Stomach smooth muscle (tissue), 2 donors: Measurements from ENCODE around the gene MYO1B.

ENCODE experiments used
- H3K27ac ChIP-seq: one replicate; pipeline ENCODE4 v1.7.0; 2013; ENCODE audit warnings: mild to moderate bottlenecking, low read length, inconsistent platforms
- H3K27me3 ChIP-seq, 2 donors: one replicate each; pipeline ENCODE4 v1.7.0; 2013; ENCODE audit warnings: low read length in 2 of 2; ENCODE audit not compliant: insufficient read depth in 2 of 2, control insufficient read depth in 1 of 2
- H3K36me3 ChIP-seq, 2 donors: one replicate each; pipeline ENCODE4 v1.7.0; 2013; ENCODE audit warnings: low read length in 2 of 2; ENCODE audit not compliant: control insufficient read depth in 2 of 2, insufficient read depth in 2 of 2
- H3K4me1 ChIP-seq: one replicate; pipeline ENCODE4 v1.7.0; 2013; ENCODE audit warnings: low read length; ENCODE audit not compliant: control insufficient read depth, insufficient read depth
- H3K4me3 ChIP-seq, 2 donors: one replicate each; pipeline ENCODE4 v1.7.0; 2013; ENCODE audit warnings: low read length in 2 of 2
- H3K9ac ChIP-seq, 2 donors: one replicate each; pipeline ENCODE4 v1.7.0; 2013; ENCODE audit warnings: low read length in 2 of 2, mild to moderate bottlenecking in 1 of 2
- H3K9me3 ChIP-seq, 2 donors: one replicate each; pipeline ENCODE4 v1.7.0; 2013; ENCODE audit warnings: low read length in 2 of 2; ENCODE audit not compliant: control insufficient read depth in 2 of 2
- donor health status: healthy.
- donor health status: Pancreatic carcinoma.

Gene MYO1B

GRCh38 chr2:191225690-191226089 is 19.5 kb upstream of the MYO1B start:
- Histone ChIP-seq H3K9ac (no peak overlapping the region), H3K4me1 (no peaks in the 10 kb centered on the region), H3K36me3 (no peaks in the 10 kb centered on the region), H3K27me3 (no peaks in the 10 kb centered on the region), H3K4me3 (no peak overlapping the region), H3K9me3 (no peaks in the 10 kb centered on the region), H3K27ac (no peak overlapping the region)

- H3K4me3 ChIP-seq: no peak overlapping the region
- no peaks in the 10 kb centered on the region for H3K27me3 ChIP-seq
- no peak overlapping the region for H3K27ac ChIP-seq
- H3K36me3 ChIP-seq: no peaks in the 10 kb centered on the region
- H3K9me3 ChIP-seq: no peaks in the 10 kb centered on the region
- no peak overlapping the region for H3K9ac ChIP-seq
- no peaks in the 10 kb centered on the region for H3K4me1 ChIP-seq
Measured at GRCh38 chr2:191226196-191226595, 19.0 kb upstream of the MYO1B start.

- Histone ChIP-seq H3K27me3 (no peaks in the 10 kb centered on the region), H3K36me3 (no peaks in the 10 kb centered on the region), H3K9me3 (no peaks in the 10 kb centered on the region), H3K9ac (no peak overlapping the region), H3K4me1 (no peaks in the 10 kb centered on the region), H3K4me3 (no peak overlapping the region), H3K27ac (no peak overlapping the region)
Measured at GRCh38 chr2:191228333-191228732, 16.9 kb upstream of the MYO1B start.

- Histone ChIP-seq H3K27me3 (no peaks in the 10 kb centered on the region), H3K9ac (no peak overlapping the region), H3K4me3 (no peak overlapping the region), H3K4me1 (no peaks in the 10 kb centered on the region), H3K27ac (no peak overlapping the region), H3K9me3 (no peaks in the 10 kb centered on the region), H3K36me3 (no peaks in the 10 kb centered on the region)
Measured at GRCh38 chr2:191228861-191229260, 16.3 kb upstream of the MYO1B start.

- no peak overlapping the region for H3K4me3 ChIP-seq
- no peak overlapping the region for H3K9ac ChIP-seq
- H3K27ac ChIP-seq: no peak overlapping the region
- H3K27me3 ChIP-seq: no peaks in the 10 kb centered on the region
- no peaks in the 10 kb centered on the region for H3K4me1 ChIP-seq
- H3K9me3 ChIP-seq: no peaks in the 10 kb centered on the region
- no peaks in the 10 kb centered on the region for H3K36me3 ChIP-seq
Measured at GRCh38 chr2:191230174-191230573, 15.0 kb upstream of the MYO1B start.

GRCh38 chr2:191231995-191232394 is 13.2 kb upstream of the MYO1B start:
- Histone ChIP-seq H3K27ac (no peak overlapping the region), H3K9ac (no peak overlapping the region), H3K9me3 (peaks cover 0 to under 1% of the 10 kb centered on the region in 2 donors), H3K27me3 (no peaks in the 10 kb centered on the region), H3K4me3 (no peak overlapping the region), H3K4me1 (no peaks in the 10 kb centered on the region), H3K36me3 (no peaks in the 10 kb centered on the region)

- Histone ChIP-seq H3K27me3 (no peaks in the 10 kb centered on the region), H3K36me3 (no peaks in the 10 kb centered on the region), H3K9ac (no peak overlapping the region), H3K27ac (no peak overlapping the region), H3K4me3 (no peak overlapping the region), H3K4me1 (no peaks in the 10 kb centered on the region), H3K9me3 (peaks cover 0 to 2% of the 10 kb centered on the region in 2 donors)
Measured at GRCh38 chr2:191233533-191233932, 11.7 kb upstream of the MYO1B start.

GRCh38 chr2:191234376-191234775 is 10.8 kb upstream of the MYO1B start:
- H3K4me3 ChIP-seq: no peak overlapping the region
- H3K9me3 ChIP-seq: peaks cover 0 to 2% of the 10 kb centered on the region in 2 donors
- no peaks in the 10 kb centered on the region for H3K4me1 ChIP-seq
- H3K9ac ChIP-seq: no peak overlapping the region
- no peaks in the 10 kb centered on the region for H3K36me3 ChIP-seq
- no peak overlapping the region for H3K27ac ChIP-seq
- H3K27me3 ChIP-seq: no peaks in the 10 kb centered on the region

GRCh38 chr2:191240871-191241270 is 4.3 kb upstream of the MYO1B start:
- Histone ChIP-seq H3K27me3 (peaks cover 0 to 10% of the 10 kb centered on the region in 2 donors), H3K4me3 (no peak overlapping the region), H3K36me3 (no peaks in the 10 kb centered on the region), H3K4me1 (peaks cover 5% of the 10 kb centered on the region), H3K9ac (no peak overlapping the region), H3K9me3 (peaks cover 7% of the 10 kb centered on the region in 2 donors), H3K27ac (no peak overlapping the region)

- Histone ChIP-seq H3K9me3 (peaks cover 7% of the 10 kb centered on the region in 2 donors), H3K36me3 (no peaks in the 10 kb centered on the region), H3K4me3 (no peak overlapping the region), H3K4me1 (peaks cover 5% of the 10 kb centered on the region), H3K27ac (no peak overlapping the region), H3K9ac (no peak overlapping the region), H3K27me3 (peaks cover 4 to 15% of the 10 kb centered on the region in 2 donors)
Measured at GRCh38 chr2:191241418-191241817, 3.8 kb upstream of the MYO1B start.

GRCh38 chr2:191243154-191243553 is 2.0 kb upstream of the MYO1B start:
- no peak overlapping the region for H3K9ac ChIP-seq
- no peak overlapping the region for H3K27ac ChIP-seq
- H3K36me3 ChIP-seq: no peaks in the 10 kb centered on the region
- H3K9me3 ChIP-seq: peaks cover 5 to 7% of the 10 kb centered on the region in 2 donors
- H3K4me3 ChIP-seq: no peak overlapping the region
- H3K27me3 ChIP-seq: peaks cover 7 to 22% of the 10 kb centered on the region in 2 donors
- peaks cover 5% of the 10 kb centered on the region for H3K4me1 ChIP-seq
